NCI-H2081 (cell line): Measurements from ENCODE around the gene ENO3.

Experiments used
- DNase-seq, 2 experiments: peaks; one replicate each; lab custom pipeline; 2025; lab: John Stamatoyannopoulos, UW

The ENO3 gene

GRCh38 chr17:4950075-4950745 lies 709 bp upstream of the ENO3 start:
- DNase-seq, result peak in 1 of 2 experiments; percentile 29

- no peak for DNase-seq
These were observed 567 bp downstream of the ENO3 start for GRCh38 chr17:4951486-4951885.

- no peak for DNase-seq
These were observed 2.6 kb downstream of the ENO3 start for GRCh38 chr17:4953451-4953961.

- DNase-seq, result no peak
These were observed 4.2 kb downstream of the ENO3 start for GRCh38 chr17:4955091-4955490.

- DNase-seq, result no peak
These were observed 5.7 kb downstream of the ENO3 start for GRCh38 chr17:4956493-4957061.

- DNase-seq, result no peak
These were observed 7.2 kb downstream of the ENO3 start for GRCh38 chr17:4958102-4958501.

GRCh38 chr17:4959261-4959965 lies 8.5 kb downstream of the ENO3 start:
- DNase-seq, result no peak

GRCh38 chr17:4960279-4960922 lies 9.5 kb downstream of the ENO3 start:
- no peak for DNase-seq

- DNase-seq, result no peak
These were observed 14.5 kb downstream of the ENO3 start for GRCh38 chr17:4965311-4965986.

GRCh38 chr17:4966844-4967538 lies 16.1 kb downstream of the ENO3 start:
- peak; percentile 95 to 98 for DNase-seq

GRCh38 chr17:4967539-4968485 lies 16.9 kb downstream of the ENO3 start, which contains the start of gene SPAG7:
Gene SPAG7, minus strand, starts transcription at chr17:4967817. Its CDS starts 13 bp downstream, at chr17:4967804.
- DNase-seq, result peak; percentile 87 to 89

- no peak for DNase-seq
These were observed 17.6 kb downstream of the ENO3 start for GRCh38 chr17:4968486-4969046.

- DNase-seq, result no peak
These were observed 18.2 kb downstream of the ENO3 start for GRCh38 chr17:4969047-4969550.

- DNase-seq, result no peak
These were observed 18.7 kb downstream of the ENO3 start for GRCh38 chr17:4969551-4970173.

GRCh38 chr17:4970273-4970672 lies 19.4 kb downstream of the ENO3 start:
- DNase-seq, result no peak

- no peak for DNase-seq
These were observed 20.9 kb downstream of the ENO3 start for GRCh38 chr17:4971826-4972225.

GRCh38 chr17:4972322-4972721 lies 21.4 kb downstream of the ENO3 start:
- no peak for DNase-seq

- DNase-seq, result no peak
These were observed 21.8 kb downstream of the ENO3 start for GRCh38 chr17:4972752-4973151.
